CD14-positive monocyte (primary cell): ENCODE results near the gene PPP1R15A. TPM values are rescaled to one million over a fixed set of nuclear protein-coding genes. Genes with fewer than 3 reads are reported as not detected.

Source experiments
- DNase-seq, 3 donors: peaks; one replicate each; pipeline ENCODE4 v3.0.0-alpha.2; 2011 to 2022
- H2AFZ ChIP-seq: 2 replicates; pipeline ENCODE4 v1.6.0; 2012; ENCODE audit warnings: mild to moderate bottlenecking, low read depth, low read length, inconsistent platforms; ENCODE audit not compliant: insufficient read depth, poor library complexity, severe bottlenecking
- H3K27ac ChIP-seq, 2 donors: 1 replicate in 1 of 2; 2 replicates in 1 of 2; pipeline ENCODE4 v1.5.1; 2012 to 2013; ENCODE audit warnings: low read length in 2 of 2, control low read depth in 1 of 2, inconsistent platforms in 1 of 2, low read depth in 1 of 2, mild to moderate bottlenecking in 1 of 2
- H3K27me3 ChIP-seq, 2 donors: one replicate each; pipeline versions ENCODE4 v1.6.0 to v1.6.1; 2011 to 2013; ENCODE audit warnings: low read length in 2 of 2; ENCODE audit not compliant: control insufficient read depth in 2 of 2, insufficient read depth in 2 of 2
- H3K36me3 ChIP-seq, 2 donors: replicated peaks in 1 of 2; 1 replicate in 1 of 2; 2 replicates in 1 of 2; pipeline versions ENCODE4 v1.5.1 to v1.6.1; 2012 to 2013; ENCODE audit warnings: low read length in 2 of 2, control low read depth in 1 of 2, inconsistent platforms in 1 of 2, mild to moderate bottlenecking in 1 of 2; ENCODE audit not compliant: insufficient read depth in 2 of 2, control insufficient read depth in 1 of 2
- H3K4me1 ChIP-seq, 2 donors: 1 replicate in 1 of 2; 2 replicates in 1 of 2; pipeline versions ENCODE4 v1.5.1 to v1.6.1; 2012 to 2013; ENCODE audit warnings: low read length in 2 of 2, control low read depth in 1 of 2, inconsistent platforms in 1 of 2, mild to moderate bottlenecking in 1 of 2, moderate library complexity in 1 of 2; ENCODE audit not compliant: insufficient read depth in 2 of 2, control insufficient read depth in 1 of 2
- H3K4me2 ChIP-seq: replicated peaks from 2 replicates; pipeline ENCODE3; 2012; ENCODE audit warnings: low read length, moderate library complexity, mild to moderate bottlenecking; ENCODE audit not compliant: poor library complexity, severe bottlenecking; ENCODE audit errors: extremely low read depth
- H3K4me3 ChIP-seq, 3 experiments: fragments of 200-600 bp in 1 of 3; sonication (generic) in 1 of 3; replicated peaks in 1 of 3; 1 replicate in 2 of 3; 2 replicates in 1 of 3; pipeline ENCODE4 v1.5.1; 2011 to 2013; ENCODE audit warnings: low read length in 3 of 3, mild to moderate bottlenecking in 3 of 3, control low read depth in 2 of 3, low read depth in 2 of 3, inconsistent platforms in 1 of 3, moderate library complexity in 1 of 3
- H3K79me2 ChIP-seq: 2 replicates; pipeline ENCODE4 v1.6.0; 2012; ENCODE audit warnings: mild to moderate bottlenecking, control low read depth, inconsistent platforms, low read length, moderate library complexity; ENCODE audit not compliant: insufficient read depth
- H3K9ac ChIP-seq: 2 replicates; pipeline ENCODE4 v1.6.0; 2017; ENCODE audit warnings: low read length, mild to moderate bottlenecking; ENCODE audit not compliant: insufficient read depth, poor library complexity, severe bottlenecking
- H3K9me3 ChIP-seq, 2 donors: replicated peaks in 1 of 2; 1 replicate in 1 of 2; 2 replicates in 1 of 2; pipeline versions ENCODE4 v1.5.1 to v1.6.1; 2012 to 2013; ENCODE audit warnings: low read length in 2 of 2, control low read depth in 1 of 2; ENCODE audit not compliant: control insufficient read depth in 1 of 2, insufficient read depth in 1 of 2
- H4K20me1 ChIP-seq: 2 replicates; pipeline ENCODE4 v1.6.0; 2012; ENCODE audit warnings: mild to moderate bottlenecking, low read length, control low read depth, moderate library complexity; ENCODE audit not compliant: insufficient read depth
- H3K27ac Mint-ChIP-seq, 7 donors: one replicate each; pipeline ENCODE4 v1.8.0; 2020; ENCODE audit warnings: mild to moderate bottlenecking in 7 of 7, mixed read lengths in 7 of 7, moderate library complexity in 6 of 7, inconsistent platforms in 2 of 7
- H3K27me3 Mint-ChIP-seq, 3 donors: one replicate each; pipeline ENCODE4 v1.8.0; 2021 to 2022; ENCODE audit warnings: low read depth in 3 of 3, mild to moderate bottlenecking in 3 of 3, mixed read lengths in 3 of 3, moderate library complexity in 3 of 3, inconsistent platforms in 1 of 3
- H3K36me3 Mint-ChIP-seq, 2 donors: one replicate each; pipeline ENCODE4 v1.8.0; 2020; ENCODE audit warnings: mixed read lengths in 2 of 2, inconsistent platforms in 1 of 2, mild to moderate bottlenecking in 1 of 2
- H3K4me1 Mint-ChIP-seq: one replicate; pipeline ENCODE4 v1.8.0; 2020; ENCODE audit warnings: mild to moderate bottlenecking, mixed read lengths
- H3K4me3 Mint-ChIP-seq, 2 donors: one replicate each; pipeline ENCODE4 v1.8.0; 2020; ENCODE audit warnings: mild to moderate bottlenecking in 2 of 2, mixed read lengths in 2 of 2, moderate library complexity in 1 of 2
- H3K9me3 Mint-ChIP-seq, 7 donors: one replicate each; pipeline ENCODE4 v1.8.0; 2020 to 2022; ENCODE audit warnings: mixed read lengths in 7 of 7, mild to moderate bottlenecking in 6 of 7, moderate library complexity in 6 of 7, inconsistent platforms in 2 of 7
- WGBS: methylation state at CpG from one replicate; pipeline ENCODE4 v1.1.5; 2013; ENCODE audit warnings: missing lambda C conversion rate; ENCODE audit not compliant: insufficient coverage; 5-methylcytosine and 5-hydroxymethylcytosine counted together
- intact Hi-C, 2 donors: fragments of 100-400 bp; cut with micrococcal nuclease; formaldehyde crosslinking; loops; one replicate each; pipeline versions ENCODE4 v1.15.0 to v1.15.1; 2023
- polyA plus RNA-seq, 3 donors: library from polyadenylated mRNA; depleted of rRNA in 1 of 3; unstranded in 2 of 3; stranded (reverse) in 1 of 3; fragments of 300-500 nt in 2 of 3; fragments of >200 nt in 1 of 3; fragmentation: Illumina TruSeq in 2 of 3; gene quantifications; 1 replicate in 2 of 3; 2 replicates in 1 of 3; pipeline ENCODE4 v1.2.3, GENCODE V29; 2012 to 2021
- TF ChIP-seq, protein P1 (sequence below): fragments of 200-600 bp; IDR thresholded peaks from one replicate; pipeline ENCODE4 v1.8.0; 2022; ENCODE audit warnings: antibody characterized with exemption, mild to moderate bottlenecking

The PPP1R15A gene
- polyA plus RNA-seq, 3 donors: 127 to 745 (median 169) TPM

DNA sequence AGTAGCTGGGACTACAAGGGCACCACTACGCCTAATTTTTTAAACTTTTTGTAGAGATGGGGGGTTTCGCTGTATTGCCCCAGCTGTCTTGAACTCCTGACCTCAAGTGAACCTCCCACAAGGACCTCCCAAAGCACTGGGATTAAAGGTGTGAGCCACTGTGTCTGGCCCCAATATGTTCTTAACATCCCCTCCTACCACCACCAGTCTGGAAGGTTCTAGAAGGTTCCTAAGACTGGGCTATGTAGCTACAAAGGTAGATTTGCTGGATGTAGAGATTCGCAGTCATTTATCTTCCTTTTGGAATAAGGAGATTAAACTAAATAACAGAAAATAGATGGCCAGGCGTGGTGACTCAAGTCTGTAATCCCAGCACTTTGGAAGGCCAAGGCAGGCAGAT lies 41.3 kb upstream of the PPP1R15A start:
- intact Hi-C loops: loop anchor here in 1 of 2 donors (10.0 kb wide), 1 partner anchor 186 kb away; the partner anchor contains the start of gene CA11
- Histone ChIP-seq H2AFZ (no peak overlapping the region), H3K27ac (no peak overlapping the region), H3K4me1 (peaks cover 6 to 7% of the 10 kb centered on the region in 2 donors), H3K4me2 (no peak overlapping the region), H3K9ac (no peak overlapping the region), H3K27me3 (peaks cover 0 to 1% of the 10 kb centered on the region in 2 donors), H3K79me2 (no peaks in the 10 kb centered on the region), H4K20me1 (no peaks in the 10 kb centered on the region), H3K4me3 (no peak overlapping the region), H3K36me3 (no peaks in the 10 kb centered on the region), H3K9me3 (peaks cover 0 to 3% of the 10 kb centered on the region in 2 donors)
- Mint-ChIP-seq H3K36me3 (no peaks in the 10 kb centered on the region), H3K4me1 (peaks cover 9% of the 10 kb centered on the region), H3K4me3 (no peak overlapping the region), H3K27me3 (peaks cover 5 to 9% (median 7%) of the 10 kb centered on the region in 3 donors), H3K27ac (no peak overlapping the region), H3K9me3 (peaks cover 0 to 3% (median 0%) of the 10 kb centered on the region in 7 donors)
- DNase-seq: no peak
- TF ChIP-seq, protein P1, sequence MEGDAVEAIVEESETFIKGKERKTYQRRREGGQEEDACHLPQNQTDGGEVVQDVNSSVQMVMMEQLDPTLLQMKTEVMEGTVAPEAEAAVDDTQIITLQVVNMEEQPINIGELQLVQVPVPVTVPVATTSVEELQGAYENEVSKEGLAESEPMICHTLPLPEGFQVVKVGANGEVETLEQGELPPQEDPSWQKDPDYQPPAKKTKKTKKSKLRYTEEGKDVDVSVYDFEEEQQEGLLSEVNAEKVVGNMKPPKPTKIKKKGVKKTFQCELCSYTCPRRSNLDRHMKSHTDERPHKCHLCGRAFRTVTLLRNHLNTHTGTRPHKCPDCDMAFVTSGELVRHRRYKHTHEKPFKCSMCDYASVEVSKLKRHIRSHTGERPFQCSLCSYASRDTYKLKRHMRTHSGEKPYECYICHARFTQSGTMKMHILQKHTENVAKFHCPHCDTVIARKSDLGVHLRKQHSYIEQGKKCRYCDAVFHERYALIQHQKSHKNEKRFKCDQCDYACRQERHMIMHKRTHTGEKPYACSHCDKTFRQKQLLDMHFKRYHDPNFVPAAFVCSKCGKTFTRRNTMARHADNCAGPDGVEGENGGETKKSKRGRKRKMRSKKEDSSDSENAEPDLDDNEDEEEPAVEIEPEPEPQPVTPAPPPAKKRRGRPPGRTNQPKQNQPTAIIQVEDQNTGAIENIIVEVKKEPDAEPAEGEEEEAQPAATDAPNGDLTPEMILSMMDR: no peak
- 80% methylated on average over 1 of the region's 4 CpGs for WGBS

DNA sequence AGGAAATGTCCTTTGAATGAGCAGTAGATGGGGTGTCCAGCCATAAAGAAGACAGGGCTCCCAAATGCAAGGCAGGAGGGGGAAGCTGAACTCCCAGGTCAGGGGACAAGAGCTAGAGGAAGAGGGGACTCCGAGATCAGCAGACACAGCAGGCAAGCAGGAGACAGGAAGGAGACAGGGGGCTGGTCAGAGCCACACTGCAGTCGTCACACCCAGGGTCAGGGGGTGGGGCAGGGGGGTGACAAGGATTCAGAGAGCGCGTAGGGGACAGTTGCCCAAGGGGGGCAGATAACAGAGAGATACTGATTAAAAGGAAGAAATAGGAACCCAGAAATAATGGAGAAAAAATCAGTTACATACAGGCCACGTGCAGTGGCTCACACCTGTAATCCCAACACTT lies 39.2 kb upstream of the PPP1R15A start:
- no peaks in the 10 kb centered on the region for H3K9me3 ChIP-seq
- intact Hi-C loops: loop anchor here in 1 of 2 donors (10.0 kb wide), 1 partner anchor 188 kb away; the partner anchor contains the start of gene CA11
- no peak overlapping the region for H3K4me2 ChIP-seq
- Mint-ChIP-seq H3K27ac (no peak overlapping the region), H3K36me3 (peaks cover 0 to 3% of the 10 kb centered on the region in 2 donors), H3K27me3 (peaks cover 20 to 24% (median 24%) of the 10 kb centered on the region in 3 donors), H3K4me1 (peaks cover 20% of the 10 kb centered on the region), H3K9me3 (peaks cover 0 to 4% (median 0%) of the 10 kb centered on the region in 7 donors), H3K4me3 (no peak overlapping the region)
- H3K4me1 ChIP-seq: peaks cover 20 to 22% of the 10 kb centered on the region in 2 donors
- no peak for DNase-seq
- H3K36me3 ChIP-seq: no peaks in the 10 kb centered on the region
- H3K27ac ChIP-seq: no peak overlapping the region
- H3K9ac ChIP-seq: no peak overlapping the region
- no peaks in the 10 kb centered on the region for H4K20me1 ChIP-seq
- no peaks in the 10 kb centered on the region for H3K79me2 ChIP-seq
- no peak overlapping the region for H3K4me3 ChIP-seq
- TF ChIP-seq, protein P1: no peak
- H2AFZ ChIP-seq: no peak overlapping the region
- H3K27me3 ChIP-seq: peaks cover 0 to 20% of the 10 kb centered on the region in 2 donors
- 76% methylated on average over 5 of the region's 5 CpGs for WGBS
